GM20000 (cell line): ENCODE results near the gene CDKN1B.

Experiments used
- DNase-seq: peaks from one replicate; pipeline ENCODE4 v3.0.0; 2012; ENCODE audit warnings: low spot score
- CTCF ChIP-seq: IDR thresholded peaks from 2 replicates; pipeline ENCODE4 v1.5.1; 2012; ENCODE audit warnings: mild to moderate bottlenecking, control low read depth; ENCODE audit errors: extremely low read depth, missing control alignments

Gene CDKN1B

GRCh38 chr12:12681061-12681765 is 36.0 kb upstream of the CDKN1B start:
- DNase-seq: no peak
- no peak for TF ChIP-seq CTCF

- DNase-seq: no peak
- TF ChIP-seq CTCF: no peak
Observed at GRCh38 chr12:12682284-12682683, 34.9 kb upstream of the CDKN1B start.

- no peak for DNase-seq
- no peak for TF ChIP-seq CTCF
Observed at GRCh38 chr12:12683136-12683697, 34.0 kb upstream of the CDKN1B start.

GRCh38 chr12:12683725-12684124 is 33.4 kb upstream of the CDKN1B start:
- DNase-seq: no peak
- no peak for TF ChIP-seq CTCF

GRCh38 chr12:12684375-12685106 is 32.6 kb upstream of the CDKN1B start:
- DNase-seq: no peak
- TF ChIP-seq CTCF: no peak

- TF ChIP-seq CTCF: no peak
- no peak for DNase-seq
Observed at GRCh38 chr12:12685305-12685704, 31.9 kb upstream of the CDKN1B start.

GRCh38 chr12:12686472-12686871 is 30.7 kb upstream of the CDKN1B start:
- no peak for TF ChIP-seq CTCF
- DNase-seq: no peak
